Neutrophil (primary cell): ENCODE data around the gene NRXN3.

Experiments used
- H3K27ac ChIP-seq: fragments of 200-600 bp; sonication (generic); 2 replicates; pipeline ENCODE4 v1.5.1; 2016; ENCODE audit warnings: mild to moderate bottlenecking, moderate library complexity
- H3K27me3 ChIP-seq: fragments of 200-600 bp; sonication (generic); 2 replicates; pipeline ENCODE4 v1.6.0; 2016; ENCODE audit warnings: mild to moderate bottlenecking
- H3K36me3 ChIP-seq: fragments of 200-600 bp; sonication (generic); 2 replicates; pipeline ENCODE4 v1.5.1; 2017
- H3K4me1 ChIP-seq, 2 experiments: fragments of 200-600 bp in 1 of 2; sonication (generic) in 1 of 2; 1 replicate in 1 of 2; 2 replicates in 1 of 2; pipeline versions ENCODE4 v1.5.1 to v1.6.1; 2013 to 2016; ENCODE audit warnings: low read depth in 1 of 2, low read length in 1 of 2, mild to moderate bottlenecking in 1 of 2, moderate library complexity in 1 of 2; ENCODE audit not compliant: control insufficient read depth in 1 of 2, insufficient read depth in 1 of 2
- H3K4me3 ChIP-seq, 2 experiments: fragments of 200-600 bp in 1 of 2; sonication (generic) in 1 of 2; 1 replicate in 1 of 2; 2 replicates in 1 of 2; pipeline ENCODE4 v1.5.1; 2013 to 2016; ENCODE audit warnings: low read depth in 1 of 2, low read length in 1 of 2, mild to moderate bottlenecking in 1 of 2, moderate library complexity in 1 of 2
- H3K9me3 ChIP-seq: fragments of 200-600 bp; sonication (generic); 2 replicates; pipeline ENCODE4 v1.5.1; 2016
- TF ChIP-seq, protein P1 (sequence below): fragments of 200-600 bp; sonication (generic); IDR thresholded peaks from 2 replicates; pipeline ENCODE4 v1.5.1; 2016; ENCODE audit warnings: antibody characterized with exemption

The NRXN3 gene

DNA sequence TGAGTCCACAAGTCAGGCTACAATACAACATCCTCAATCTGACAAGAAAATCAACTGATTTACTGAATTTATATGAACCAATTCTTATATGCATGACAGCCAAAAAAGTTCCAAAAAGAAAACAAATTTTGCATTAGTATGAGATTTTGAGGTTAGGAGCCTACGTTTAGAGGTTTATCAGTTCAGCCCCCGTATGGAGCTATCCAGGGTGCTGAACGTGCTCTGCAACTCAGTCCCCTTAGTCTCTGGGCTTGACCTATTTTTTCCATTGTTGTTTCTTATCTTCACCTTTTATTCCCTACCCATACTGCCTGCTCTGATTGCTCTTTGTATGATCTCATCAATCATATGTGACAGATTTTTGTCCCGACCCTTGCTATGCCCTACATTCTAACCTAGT, 693.0 kb downstream of the NRXN3 start:
- Histone ChIP-seq H3K36me3 (no peaks in the 10 kb centered on the region), H3K9me3 (no peaks in the 10 kb centered on the region), H3K4me1 (no peaks in the 10 kb centered on the region), H3K4me3 (no peak overlapping the region), H3K27ac (no peak overlapping the region), H3K27me3 (no peaks in the 10 kb centered on the region)
- TF ChIP-seq, protein P1, sequence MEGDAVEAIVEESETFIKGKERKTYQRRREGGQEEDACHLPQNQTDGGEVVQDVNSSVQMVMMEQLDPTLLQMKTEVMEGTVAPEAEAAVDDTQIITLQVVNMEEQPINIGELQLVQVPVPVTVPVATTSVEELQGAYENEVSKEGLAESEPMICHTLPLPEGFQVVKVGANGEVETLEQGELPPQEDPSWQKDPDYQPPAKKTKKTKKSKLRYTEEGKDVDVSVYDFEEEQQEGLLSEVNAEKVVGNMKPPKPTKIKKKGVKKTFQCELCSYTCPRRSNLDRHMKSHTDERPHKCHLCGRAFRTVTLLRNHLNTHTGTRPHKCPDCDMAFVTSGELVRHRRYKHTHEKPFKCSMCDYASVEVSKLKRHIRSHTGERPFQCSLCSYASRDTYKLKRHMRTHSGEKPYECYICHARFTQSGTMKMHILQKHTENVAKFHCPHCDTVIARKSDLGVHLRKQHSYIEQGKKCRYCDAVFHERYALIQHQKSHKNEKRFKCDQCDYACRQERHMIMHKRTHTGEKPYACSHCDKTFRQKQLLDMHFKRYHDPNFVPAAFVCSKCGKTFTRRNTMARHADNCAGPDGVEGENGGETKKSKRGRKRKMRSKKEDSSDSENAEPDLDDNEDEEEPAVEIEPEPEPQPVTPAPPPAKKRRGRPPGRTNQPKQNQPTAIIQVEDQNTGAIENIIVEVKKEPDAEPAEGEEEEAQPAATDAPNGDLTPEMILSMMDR, result no peak

- Histone ChIP-seq H3K9me3 (no peaks in the 10 kb centered on the region), H3K36me3 (no peaks in the 10 kb centered on the region), H3K4me1 (no peaks in the 10 kb centered on the region), H3K27me3 (no peaks in the 10 kb centered on the region), H3K27ac (no peak overlapping the region), H3K4me3 (no peak overlapping the region)
- TF ChIP-seq, protein P1, result no peak
Measured at GRCh38 chr14:78872837-78873236, 702.7 kb downstream of the NRXN3 start.

- Histone ChIP-seq H3K9me3 (no peaks in the 10 kb centered on the region), H3K27ac (no peak overlapping the region), H3K4me1 (no peaks in the 10 kb centered on the region), H3K4me3 (no peak overlapping the region), H3K27me3 (no peaks in the 10 kb centered on the region), H3K36me3 (no peaks in the 10 kb centered on the region)
- TF ChIP-seq, protein P1, result no peak
Measured at GRCh38 chr14:78873581-78873980, 703.4 kb downstream of the NRXN3 start.

DNA sequence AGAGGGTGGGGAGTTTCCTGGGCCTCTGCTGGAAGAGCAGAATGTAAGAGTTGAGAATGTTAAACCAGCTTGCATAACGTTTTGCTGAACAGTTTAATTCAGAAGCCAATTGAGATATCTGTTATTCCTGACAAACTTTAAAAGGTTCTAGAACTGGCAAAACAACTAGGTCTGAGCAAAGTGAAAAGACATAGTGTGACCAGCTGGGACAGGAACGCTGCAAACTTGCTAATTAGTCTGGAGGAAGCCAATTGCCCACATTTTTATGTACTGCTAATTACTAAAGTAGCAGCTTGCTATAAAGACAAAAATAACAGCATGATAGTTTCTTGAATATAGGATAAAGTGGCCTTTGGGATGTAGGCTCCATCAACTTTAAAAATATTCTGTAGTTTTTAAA, 704.9 kb downstream of the NRXN3 start:
- Histone ChIP-seq H3K36me3 (no peaks in the 10 kb centered on the region), H3K4me1 (no peaks in the 10 kb centered on the region), H3K9me3 (no peaks in the 10 kb centered on the region), H3K27ac (no peak overlapping the region), H3K27me3 (no peaks in the 10 kb centered on the region), H3K4me3 (no peak overlapping the region)
- TF ChIP-seq, protein P1, result no peak

DNA sequence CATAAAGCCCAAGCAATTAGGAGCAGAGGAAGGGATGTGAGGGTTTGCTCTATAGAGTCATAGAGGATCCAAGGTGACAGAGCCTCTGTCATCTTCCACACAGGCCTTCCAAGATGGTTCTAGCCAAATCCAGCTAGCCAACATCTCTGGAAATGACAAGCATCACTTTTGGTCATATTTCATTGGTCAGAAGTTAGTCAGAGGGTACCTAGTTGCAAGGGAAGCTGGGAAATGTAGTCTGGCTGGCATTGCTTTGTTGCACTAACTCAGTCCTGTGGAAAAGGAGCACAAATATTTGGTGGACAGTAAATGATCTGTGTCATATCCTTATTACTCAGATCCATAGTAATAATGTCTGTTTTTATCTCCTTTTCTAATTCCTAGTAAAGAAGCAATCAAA, 715.7 kb downstream of the NRXN3 start:
- Histone ChIP-seq H3K9me3 (no peaks in the 10 kb centered on the region), H3K4me1 (no peaks in the 10 kb centered on the region), H3K27me3 (no peaks in the 10 kb centered on the region), H3K27ac (no peak overlapping the region), H3K4me3 (no peak overlapping the region), H3K36me3 (no peaks in the 10 kb centered on the region)
- TF ChIP-seq, protein P1, result no peak

- TF ChIP-seq, protein P1, result no peak
- no peak overlapping the region for H3K4me3 ChIP-seq
- H3K9me3 ChIP-seq, result no peaks in the 10 kb centered on the region
- no peaks in the 10 kb centered on the region for H3K36me3 ChIP-seq
- H3K4me1 ChIP-seq, result no peaks in the 10 kb centered on the region
- H3K27me3 ChIP-seq, result no peaks in the 10 kb centered on the region
- no peak overlapping the region for H3K27ac ChIP-seq
Measured at GRCh38 chr14:78897443-78897842, 727.3 kb downstream of the NRXN3 start.
